Sigmoid colon (tissue), 7 donors: Measurements from ENCODE around the gene VANGL2. TPM values are rescaled to one million over a fixed set of nuclear protein-coding genes. Genes with fewer than 3 reads are reported as not detected.

Source experiments
- DNase-seq: peaks from one replicate; pipeline ENCODE4 v3.0.0-alpha.2; 2019
- H3K27ac ChIP-seq, 4 donors: fragments of 200-600 bp; sonication (generic); one replicate each; pipeline ENCODE4 v1.5.1; 2016 to 2019; ENCODE audit warnings: mild to moderate bottlenecking in 1 of 4
- H3K27me3 ChIP-seq, 3 donors: fragments of 200-600 bp; sonication (generic); one replicate each; pipeline ENCODE4 v1.5.1; 2019; ENCODE audit warnings: mild to moderate bottlenecking in 1 of 3
- H3K36me3 ChIP-seq, 4 donors: fragments of 200-600 bp; sonication (generic); one replicate each; pipeline ENCODE4 v1.5.1; 2016 to 2019
- H3K4me1 ChIP-seq, 4 donors: fragments of 200-600 bp; sonication (generic); one replicate each; pipeline ENCODE4 v1.5.1; 2017 to 2019
- H3K4me3 ChIP-seq, 4 donors: fragments of 200-600 bp; sonication (generic); one replicate each; pipeline ENCODE4 v1.5.1; 2017 to 2019; ENCODE audit warnings: mild to moderate bottlenecking in 2 of 4, moderate library complexity in 1 of 4
- H3K9me3 ChIP-seq, 4 donors: fragments of 200-600 bp in 3 of 4; sonication (generic) in 3 of 4; one replicate each; pipeline versions ENCODE4 v1.5.1 to v1.6.1; 2013 to 2019
- CTCF ChIP-seq, 4 experiments: fragments of 450-650 bp in 3 of 4; fragments of 200-600 bp in 1 of 4; IDR thresholded peaks; one replicate each; pipeline ENCODE4 v1.5.1; 2016 to 2019; ENCODE audit warnings: antibody characterized with exemption in 4 of 4, mild to moderate bottlenecking in 3 of 4, moderate library complexity in 2 of 4
- EP300 ChIP-seq, 4 donors: sonication (generic); formaldehyde crosslinking; IDR thresholded peaks; one replicate each; pipeline ENCODE4 v1.6.1; 2017; ENCODE audit warnings: antibody characterized with exemption in 4 of 4
- POLR2A ChIP-seq, 2 donors: fragments of 450-650 bp; IDR thresholded peaks; one replicate each; pipeline ENCODE4 v1.6.1; 2016; ENCODE audit warnings: antibody characterized with exemption in 2 of 2, mild to moderate bottlenecking in 2 of 2, moderate library complexity in 2 of 2
- POLR2AphosphoS5 ChIP-seq, 4 donors: sonication (generic); formaldehyde crosslinking; IDR thresholded peaks; one replicate each; pipeline ENCODE4 v1.6.1; 2017; ENCODE audit warnings: antibody characterized with exemption in 4 of 4
- WGBS, 2 donors: extraction: QIAGEN DNeasy Blood & Tissue Kit; methylation state at CpG; one replicate each; pipeline ENCODE4 v1.1.7; 2013; 5-methylcytosine and 5-hydroxymethylcytosine counted together
- intact Hi-C: fragments of 100-400 bp; cut with DNase I; formaldehyde crosslinking; loops from one replicate; pipeline ENCODE4 v1.15.1; 2023
- polyA plus RNA-seq, 3 donors: library from polyadenylated mRNA; stranded (reverse); fragments of 200-250 nt; gene quantifications; one replicate each; pipeline ENCODE4 v1.2.3, GENCODE V29; 2013
- total RNA-seq, 4 donors: library from RNA; depleted of rRNA; stranded (reverse); fragments of >200 nt; gene quantifications; one replicate each; pipeline ENCODE4 v1.1.0, GENCODE V29; 2016
- donor health status: healthy with polysubstance abuse.
- donor health status: Bipolar disorder and iron deficiency.
- donor health status: healthy.

Gene VANGL2
- total and polyA plus RNA-seq, 7 donors = 1.8 to 6.6 (median 3.4) TPM

DNA sequence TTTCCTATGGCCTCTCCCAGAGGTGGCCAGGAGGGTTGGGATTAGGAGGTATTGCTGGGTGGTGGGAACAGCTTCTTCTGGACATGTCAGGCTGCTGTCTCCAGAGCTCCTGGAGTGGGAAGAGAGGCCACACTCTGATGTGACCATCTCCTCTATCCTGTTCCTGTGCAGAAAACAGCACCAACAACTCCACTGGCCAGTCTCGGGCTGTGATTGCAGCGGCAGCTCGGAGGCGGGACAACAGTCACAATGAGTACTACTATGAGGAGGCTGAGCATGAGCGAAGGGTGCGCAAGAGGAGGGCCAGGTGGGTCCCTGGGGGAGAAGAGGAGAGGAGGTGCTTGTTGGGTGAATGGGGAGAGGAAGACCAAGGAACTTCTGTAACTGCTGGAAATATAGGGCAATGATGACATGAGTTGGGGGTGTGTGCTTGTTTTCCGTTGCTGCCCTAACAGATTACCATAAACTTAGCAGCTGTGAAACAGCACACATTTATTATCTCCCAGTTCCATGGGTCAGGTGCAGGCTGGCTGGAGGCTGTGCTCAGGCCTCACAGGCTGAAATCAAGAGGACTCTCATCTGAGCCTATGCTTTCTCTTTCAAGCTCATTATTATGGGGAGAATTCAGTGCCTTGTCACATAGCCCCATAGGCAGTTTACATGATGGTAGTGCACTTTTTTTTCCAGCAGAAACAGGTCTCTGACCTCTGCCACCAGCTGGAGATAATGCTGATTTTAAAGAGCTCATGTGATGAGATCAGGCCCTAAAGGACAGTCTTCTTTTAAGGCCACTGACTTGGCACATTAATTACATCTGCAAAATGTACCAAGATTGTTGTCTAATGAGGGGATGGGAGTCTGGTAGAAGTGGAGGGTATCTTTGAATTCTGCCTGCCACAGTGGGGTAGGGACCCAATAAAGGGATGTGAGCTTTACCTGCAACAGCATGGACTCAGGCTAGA lies 20.8 kb downstream of the VANGL2 start:
- Histone ChIP-seq H3K27ac (no peak overlapping the region), H3K4me1 (no peaks in the 10 kb centered on the region), H3K4me3 (no peak overlapping the region), H3K27me3 (no peaks in the 10 kb centered on the region), H3K9me3 (no peaks in the 10 kb centered on the region), H3K36me3 (peaks cover 0 to 51% (median 7%) of the 10 kb centered on the region in 4 donors)
- no peak for TF ChIP-seq POLR2A (IDR thresholded peaks at IDR 0.05)
- no peak for TF ChIP-seq POLR2AphosphoS5 (IDR thresholded peaks at IDR 0.05)
- no peak for TF ChIP-seq EP300 (IDR thresholded peaks at IDR 0.05)
- TF ChIP-seq CTCF (IDR thresholded peaks at IDR 0.05) = no peak
- DNase-seq = no peak
- intact Hi-C loops = no loop called here
- WGBS, 2 donors = 85 to 88% methylated on average over 7 of the region's 7 CpGs

GRCh38 chr1:160421881-160422280 lies 21.5 kb downstream of the VANGL2 start:
- intact Hi-C loops = no loop called here
- peaks cover 0 to 54% (median 7%) of the 10 kb centered on the region in 4 donors for H3K36me3 ChIP-seq
- H3K27me3 ChIP-seq = no peaks in the 10 kb centered on the region
- no peak overlapping the region for H3K4me3 ChIP-seq
- no peak for TF ChIP-seq EP300 (IDR thresholded peaks at IDR 0.05)
- no peak for TF ChIP-seq POLR2AphosphoS5 (IDR thresholded peaks at IDR 0.05)
- no peak for TF ChIP-seq POLR2A (IDR thresholded peaks at IDR 0.05)
- TF ChIP-seq CTCF (IDR thresholded peaks at IDR 0.05) = no peak
- no peaks in the 10 kb centered on the region for H3K9me3 ChIP-seq
- no peak for DNase-seq
- H3K4me1 ChIP-seq = no peaks in the 10 kb centered on the region
- no peak overlapping the region for H3K27ac ChIP-seq
- 90 to 93% methylated on average over 5 of the region's 5 CpGs for WGBS, 2 donors

GRCh38 chr1:160423966-160424365 lies 23.6 kb downstream of the VANGL2 start:
- TF ChIP-seq POLR2AphosphoS5 (IDR thresholded peaks at IDR 0.05) (no peak), POLR2A (IDR thresholded peaks at IDR 0.05) (no peak), CTCF (IDR thresholded peaks at IDR 0.05) (no peak), EP300 (IDR thresholded peaks at IDR 0.05) (no peak)
- no peak for DNase-seq
- Histone ChIP-seq H3K27ac (no peak overlapping the region), H3K36me3 (peaks cover 0 to 55% (median 10%) of the 10 kb centered on the region in 4 donors), H3K9me3 (no peaks in the 10 kb centered on the region), H3K27me3 (no peaks in the 10 kb centered on the region), H3K4me3 (no peak overlapping the region), H3K4me1 (no peaks in the 10 kb centered on the region)
- intact Hi-C loops = no loop called here
- 95% methylated on average over 7 of the region's 7 CpGs for WGBS, 2 donors

DNA sequence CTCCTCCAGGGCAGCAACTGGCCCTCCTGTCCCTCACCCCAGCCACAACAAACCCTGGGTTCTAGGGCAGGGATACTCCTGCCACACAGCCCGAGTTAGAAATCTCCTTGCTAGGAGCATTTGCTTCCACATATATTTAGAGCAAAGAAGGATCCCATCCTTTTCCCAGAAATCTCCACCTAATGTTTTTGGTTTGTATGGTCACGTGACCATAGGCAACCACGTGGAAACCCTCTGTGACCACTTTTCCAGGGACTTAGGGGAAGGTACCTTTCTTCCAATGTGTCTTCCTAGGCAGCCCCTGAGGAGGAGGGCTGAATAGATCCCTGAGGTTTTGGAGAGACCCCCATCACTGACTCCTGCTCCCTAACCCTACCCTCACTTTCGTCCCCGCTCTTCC lies 25.5 kb downstream of the VANGL2 start:
- Histone ChIP-seq H3K27me3 (no peaks in the 10 kb centered on the region), H3K36me3 (peaks cover 0 to 47% (median 10%) of the 10 kb centered on the region in 4 donors), H3K27ac (no peak overlapping the region), H3K4me1 (no peaks in the 10 kb centered on the region), H3K9me3 (no peaks in the 10 kb centered on the region), H3K4me3 (no peak overlapping the region)
- no peak for DNase-seq
- WGBS, 2 donors = 90 to 91% methylated on average over 5 of the region's 5 CpGs
- intact Hi-C loops = loop anchor here (5.0 kb wide), 1 partner anchor 181 kb away; no protein-coding TSS in a partner anchor
- TF ChIP-seq POLR2AphosphoS5 (IDR thresholded peaks at IDR 0.05) = no peak
- no peak for TF ChIP-seq CTCF (IDR thresholded peaks at IDR 0.05)
- no peak for TF ChIP-seq EP300 (IDR thresholded peaks at IDR 0.05)
- no peak for TF ChIP-seq POLR2A (IDR thresholded peaks at IDR 0.05)
